ENCODE results near the gene SPRTN. TPM values are rescaled to one million over a fixed set of nuclear protein-coding genes. Genes with fewer than 3 reads are reported as not detected.
A peak's percentile ranks its signal among the peaks of the same experiment; 100 is the strongest.

Gene SPRTN
- total and polyA plus RNA-seq, 2 donors (not counting 3 experiments of a cell fraction or from before 2014, with no cell fraction given), result 15.4 to 16.1 TPM

DNA sequence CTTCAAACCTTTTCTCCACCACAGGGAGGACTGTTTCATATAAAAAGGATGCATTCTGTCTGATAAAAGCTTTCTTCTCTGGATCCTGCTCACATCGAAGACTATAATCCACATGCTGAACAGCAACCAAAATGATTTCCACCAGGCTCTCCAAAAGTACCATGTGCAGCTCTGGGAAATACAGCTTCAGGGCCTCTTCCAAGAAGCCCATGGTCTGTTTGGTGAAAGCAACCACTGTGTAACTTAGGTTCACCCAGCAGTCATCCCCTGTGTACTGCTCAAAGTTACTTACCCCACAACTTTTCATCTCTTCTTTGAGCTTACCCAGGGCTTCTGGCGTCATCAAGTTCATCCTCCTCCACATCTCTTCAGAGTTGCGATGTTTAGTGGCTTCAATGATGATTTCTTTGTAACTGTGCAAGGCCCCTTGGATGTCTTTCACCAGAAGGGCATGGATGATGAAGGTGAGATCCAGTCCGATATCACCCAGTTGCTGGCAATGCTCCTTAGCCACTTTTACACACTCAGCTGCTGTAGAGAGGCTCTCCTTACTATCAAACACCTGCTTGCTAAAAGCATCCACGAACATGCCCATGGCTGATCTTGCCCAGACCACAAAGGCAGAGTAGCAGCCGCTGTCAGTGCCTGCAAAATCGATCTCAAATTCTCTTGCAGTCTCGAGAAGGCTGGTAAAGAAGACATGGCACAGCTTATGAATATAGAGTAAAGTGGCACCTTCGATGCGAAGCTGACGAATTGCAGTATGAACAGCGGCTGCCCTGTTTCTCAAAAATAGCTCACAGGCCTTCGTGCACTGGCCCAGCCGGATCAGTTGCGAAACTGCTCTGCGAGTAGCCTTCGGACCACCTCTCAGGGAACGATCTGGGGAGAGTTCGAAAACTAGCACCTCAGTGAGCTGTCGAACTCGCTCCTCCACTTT lies 2.2 kb upstream of the SPRTN start:
- FAIRE-seq (no peak), DNase-seq (ENCODE audit: low read depth, low spot score) (no peak)
- POLR2A ChIA-PET, result no interaction called here
- Histone ChIP-seq H3K4me1 (ENCODE audit: control insufficient read depth, extremely low read depth, insufficient read depth, low read length) (peaks cover 47% of the 10 kb centered on the region), H2AFZ (ENCODE audit: low read depth, low read length) (no peak overlapping the region), H3K9me3 (replicated peaks; ENCODE audit: control insufficient read depth, insufficient read depth, low read length) (no peaks in the 10 kb centered on the region), H3K36me3 (ENCODE audit: control insufficient read depth in 2 of 2, extremely low read depth in 1 of 2, insufficient read depth in 2 of 2, low read length in 2 of 2) (no peaks in the 10 kb centered on the region), H3K4me2 (ENCODE audit: insufficient read depth, low read length) (peak overlapping the region; percentile 82), H4K20me1 (replicated peaks; ENCODE audit: control insufficient read depth, extremely low read depth, insufficient read depth, low read length) (peaks cover 4% of the 10 kb centered on the region), H3K9me1 (replicated peaks; ENCODE audit: control insufficient read depth, extremely low read depth, insufficient read depth, low read length) (no peaks in the 10 kb centered on the region), H3K79me2 (ENCODE audit: control insufficient read depth, insufficient read depth, low read length) (peaks cover 74% of the 10 kb centered on the region), H3K27ac (ENCODE audit: insufficient read depth, low read depth, low read length) (no peak overlapping the region), H3K9ac (replicated peaks; ENCODE audit: extremely low read depth, insufficient read depth, low read length) (peak overlapping the region; percentile 93), H3K4me3 (replicated peaks in 1 of 3; ENCODE audit: insufficient read depth in 1 of 3, low read depth in 1 of 3, low read length in 3 of 3) (peak overlapping the region; percentile 14 to 89 (median 70)), H3K27me3 (ENCODE audit: control insufficient read depth in 2 of 2, insufficient read depth in 2 of 2, low read length in 2 of 2) (no peaks in the 10 kb centered on the region)
- TF ChIP-seq POLR2AphosphoS5 (IDR thresholded peaks at IDR 0.05; ENCODE audit: insufficient read depth, low read depth, low read length) (no peak), FOS (IDR thresholded peaks at IDR 0.05; ENCODE audit: borderline replicate concordance, insufficient read depth, low read length) (no peak), GATA2 (IDR thresholded peaks at IDR 0.05; ENCODE audit: insufficient read depth, insufficient read length, low read depth, low read length) (no peak)
- TF ChIP-seq, protein P1, sequence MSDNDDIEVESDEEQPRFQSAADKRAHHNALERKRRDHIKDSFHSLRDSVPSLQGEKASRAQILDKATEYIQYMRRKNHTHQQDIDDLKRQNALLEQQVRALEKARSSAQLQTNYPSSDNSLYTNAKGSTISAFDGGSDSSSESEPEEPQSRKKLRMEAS (IDR thresholded peaks at IDR 0.05; ENCODE audit: insufficient read depth, insufficient read length), result no peak
- dilution Hi-C loops (cut with MboI; ENCODE audit: extremely low pct_ligation_motif_present, low sequenced_read_pairs), result no loop called here
- CTCF ChIA-PET, result interaction anchor here (1.1 to 1.4 kb wide), 3 partner anchors 12 to 21 kb away, joined by 3 to 4 read pairs (median 4); no protein-coding TSS in a partner anchor
- BruUV-seq (replicated peaks), result no TSS peak
- intact Hi-C loops (cut with micrococcal nuclease), result loop anchor here (2.0 to 10.0 kb wide), 4 partner anchors 19 to 359 kb away; partner anchors contain the start of genes ARV1 and TTC13
